Immature natural killer cell (primary cell): ENCODE measurements around the gene ERAP2. TPM values are rescaled to one million over a fixed set of nuclear protein-coding genes. Genes with fewer than 3 reads are reported as not detected.

Source experiments
- DNase-seq, 3 donors: peaks; one replicate each; pipeline ENCODE4 v3.0.0; 2022; ENCODE audit warnings: mixed read lengths in 1 of 3
- H3K27ac Mint-ChIP-seq, 6 donors: one replicate each; pipeline ENCODE4 v1.8.0; 2020; ENCODE audit warnings: mixed read lengths in 6 of 6, mild to moderate bottlenecking in 5 of 6, inconsistent platforms in 4 of 6, moderate library complexity in 3 of 6
- H3K27me3 Mint-ChIP-seq, 3 donors: one replicate each; pipeline ENCODE4 v1.8.0; 2020 to 2021; ENCODE audit warnings: low read depth in 3 of 3, mild to moderate bottlenecking in 3 of 3, mixed read lengths in 3 of 3, moderate library complexity in 3 of 3, inconsistent platforms in 1 of 3
- H3K36me3 Mint-ChIP-seq, 3 donors: one replicate each; pipeline ENCODE4 v1.8.0; 2020; ENCODE audit warnings: mixed read lengths in 3 of 3, inconsistent platforms in 2 of 3, mild to moderate bottlenecking in 2 of 3
- H3K4me1 Mint-ChIP-seq, 2 donors: one replicate each; pipeline ENCODE4 v1.8.0; 2020; ENCODE audit warnings: inconsistent platforms in 2 of 2, mild to moderate bottlenecking in 2 of 2, mixed read lengths in 2 of 2, moderate library complexity in 1 of 2
- H3K4me3 Mint-ChIP-seq, 5 donors: one replicate each; pipeline ENCODE4 v1.8.0; 2020; ENCODE audit warnings: mild to moderate bottlenecking in 5 of 5, mixed read lengths in 5 of 5, inconsistent platforms in 3 of 5, moderate library complexity in 3 of 5
- H3K9me3 Mint-ChIP-seq, 6 donors: one replicate each; pipeline ENCODE4 v1.8.0; 2020; ENCODE audit warnings: mild to moderate bottlenecking in 6 of 6, mixed read lengths in 6 of 6, inconsistent platforms in 4 of 6, moderate library complexity in 3 of 6
- polyA plus RNA-seq, 3 donors: library from polyadenylated mRNA; unstranded; fragments of 300-500 nt; fragmentation: Illumina TruSeq; gene quantifications; one replicate each; pipeline ENCODE4 v1.2.3, GENCODE V29; 2021

The ERAP2 gene
- polyA plus RNA-seq, 3 donors from 2014 or later = 3.9 to 129 (median 8.1) TPM

GRCh38 chr5:96952118-96952750, 75.9 kb downstream of the ERAP2 start:
- Mint-ChIP-seq H3K9me3 (no peaks in the 10 kb centered on the region), H3K4me3 (no peak overlapping the region), H3K36me3 (no peaks in the 10 kb centered on the region), H3K27ac (peak overlapping the region in 5 of 6 donors; percentile 57 to 74 (median 65)), H3K27me3 (peaks cover 0 to under 1% (median 0%) of the 10 kb centered on the region in 3 donors), H3K4me1 (peaks cover 74 to 99% of the 10 kb centered on the region in 2 donors)
- no peak for DNase-seq

- H3K4me3 Mint-ChIP-seq = no peak overlapping the region
- H3K9me3 Mint-ChIP-seq = no peaks in the 10 kb centered on the region
- H3K27me3 Mint-ChIP-seq = peaks cover 0 to 2% (median 0%) of the 10 kb centered on the region in 3 donors
- peak overlapping the region; percentile 29 to 74 (median 64) for H3K27ac Mint-ChIP-seq
- no peaks in the 10 kb centered on the region for H3K36me3 Mint-ChIP-seq
- peaks cover 78 to 99% of the 10 kb centered on the region in 2 donors for H3K4me1 Mint-ChIP-seq
- DNase-seq = no peak
These were observed 76.9 kb downstream of the ERAP2 start for GRCh38 chr5:96952974-96953730.

GRCh38 chr5:96957254-96958049, 81.2 kb downstream of the ERAP2 start:
- Mint-ChIP-seq H3K27me3 (peaks cover 0 to 3% (median 2%) of the 10 kb centered on the region in 3 donors), H3K9me3 (no peaks in the 10 kb centered on the region), H3K4me1 (peaks cover 79 to 94% of the 10 kb centered on the region in 2 donors), H3K27ac (peak overlapping the region; percentile 82 to 95 (median 91)), H3K36me3 (peaks cover 0 to 3% (median 0%) of the 10 kb centered on the region in 3 donors), H3K4me3 (peak overlapping the region; percentile 71 to 83 (median 73))
- peak in 2 of 3 donors; percentile 36 to 43 for DNase-seq

GRCh38 chr5:96958977-96959376, 82.7 kb downstream of the ERAP2 start:
- peak overlapping the region; percentile 49 to 80 (median 57) for H3K4me3 Mint-ChIP-seq
- H3K27ac Mint-ChIP-seq = peak overlapping the region; percentile 82 to 93 (median 90)
- H3K4me1 Mint-ChIP-seq = peaks cover 79 to 94% of the 10 kb centered on the region in 2 donors
- H3K36me3 Mint-ChIP-seq = peaks cover 0 to 3% (median 0%) of the 10 kb centered on the region in 3 donors
- H3K27me3 Mint-ChIP-seq = peaks cover 0 to 3% (median 2%) of the 10 kb centered on the region in 3 donors
- no peak for DNase-seq
- H3K9me3 Mint-ChIP-seq = no peaks in the 10 kb centered on the region

GRCh38 chr5:96961053-96961452, 84.8 kb downstream of the ERAP2 start:
- peak overlapping the region; percentile 60 to 97 (median 90) for H3K27ac Mint-ChIP-seq
- no peaks in the 10 kb centered on the region for H3K9me3 Mint-ChIP-seq
- H3K4me3 Mint-ChIP-seq = peak overlapping the region; percentile 58 to 84 (median 75)
- peaks cover 0 to 3% (median 2%) of the 10 kb centered on the region in 3 donors for H3K27me3 Mint-ChIP-seq
- H3K36me3 Mint-ChIP-seq = peaks cover 0 to 3% (median 0%) of the 10 kb centered on the region in 3 donors
- peaks cover 86 to 95% of the 10 kb centered on the region in 2 donors for H3K4me1 Mint-ChIP-seq
- DNase-seq = peak; percentile 65 to 71 (median 70)

GRCh38 chr5:96962540-96962991, 86.3 kb downstream of the ERAP2 start:
- Mint-ChIP-seq H3K27ac (peak overlapping the region; percentile 89 to 97 (median 92)), H3K36me3 (peaks cover 0 to 3% (median 0%) of the 10 kb centered on the region in 3 donors), H3K27me3 (peaks cover 0 to 3% (median 0%) of the 10 kb centered on the region in 3 donors), H3K9me3 (no peaks in the 10 kb centered on the region), H3K4me1 (peaks cover 86 to 95% of the 10 kb centered on the region in 2 donors), H3K4me3 (peak overlapping the region; percentile 49 to 84 (median 81))
- DNase-seq = peak in 2 of 3 donors; percentile 19 to 35

- Mint-ChIP-seq H3K4me3 (peak overlapping the region; percentile 49 to 84 (median 81)), H3K27me3 (peaks cover 0 to 3% (median 0%) of the 10 kb centered on the region in 3 donors), H3K27ac (peak overlapping the region; percentile 89 to 97 (median 92)), H3K4me1 (peaks cover 86 to 95% of the 10 kb centered on the region in 2 donors), H3K36me3 (peaks cover 0 to 3% (median 0%) of the 10 kb centered on the region in 3 donors), H3K9me3 (no peaks in the 10 kb centered on the region)
- DNase-seq = peak in 1 of 3 donors; percentile 23
These were observed 87.0 kb downstream of the ERAP2 start for GRCh38 chr5:96963267-96963666.

GRCh38 chr5:96966801-96967200, 90.5 kb downstream of the ERAP2 start:
- no peaks in the 10 kb centered on the region for H3K9me3 Mint-ChIP-seq
- no peaks in the 10 kb centered on the region for H3K36me3 Mint-ChIP-seq
- DNase-seq = no peak
- H3K27me3 Mint-ChIP-seq = peaks cover 0 to 3% (median 0%) of the 10 kb centered on the region in 3 donors
- peak overlapping the region in 1 of 5 donors; percentile 17 for H3K4me3 Mint-ChIP-seq
- peaks cover 89 to 100% of the 10 kb centered on the region in 2 donors for H3K4me1 Mint-ChIP-seq
- H3K27ac Mint-ChIP-seq = peak overlapping the region in 5 of 6 donors; percentile 10 to 46 (median 41)

GRCh38 chr5:96967400-96967799, 91.1 kb downstream of the ERAP2 start:
- Mint-ChIP-seq H3K4me1 (peaks cover 89 to 100% of the 10 kb centered on the region in 2 donors), H3K27ac (peak overlapping the region in 2 of 6 donors; percentile 37 to 83), H3K9me3 (no peaks in the 10 kb centered on the region), H3K4me3 (no peak overlapping the region), H3K36me3 (no peaks in the 10 kb centered on the region), H3K27me3 (peaks cover 0 to 3% (median 0%) of the 10 kb centered on the region in 3 donors)
- DNase-seq = no peak

- Mint-ChIP-seq H3K36me3 (no peaks in the 10 kb centered on the region), H3K9me3 (no peaks in the 10 kb centered on the region), H3K27me3 (peaks cover 0 to 3% (median 0%) of the 10 kb centered on the region in 3 donors), H3K4me1 (peaks cover 89 to 100% of the 10 kb centered on the region in 2 donors), H3K27ac (peak overlapping the region in 4 of 6 donors; percentile 7 to 83 (median 40)), H3K4me3 (no peak overlapping the region)
- no peak for DNase-seq
These were observed 91.8 kb downstream of the ERAP2 start for GRCh38 chr5:96968074-96968473.

- H3K9me3 Mint-ChIP-seq = no peaks in the 10 kb centered on the region
- H3K36me3 Mint-ChIP-seq = no peaks in the 10 kb centered on the region
- peaks cover 0 to 3% (median 0%) of the 10 kb centered on the region in 3 donors for H3K27me3 Mint-ChIP-seq
- H3K4me3 Mint-ChIP-seq = peak overlapping the region in 2 of 5 donors; percentile 4 to 33
- H3K27ac Mint-ChIP-seq = peak overlapping the region; percentile 12 to 83 (median 57)
- peaks cover 87 to 100% of the 10 kb centered on the region in 2 donors for H3K4me1 Mint-ChIP-seq
- no peak for DNase-seq
These were observed 92.3 kb downstream of the ERAP2 start for GRCh38 chr5:96968614-96969013.
